GM13976 (cell line): ENCODE measurements around the gene NAA20.

Experiments
- DNase-seq: peaks from one replicate; pipeline ENCODE4 v3.0.0; 2012; ENCODE audit warnings: low spot score
- in situ Hi-C: fragments of 300-500 bp; cut with MboI; formaldehyde crosslinking; loops from one replicate; pipeline ENCODE4 v1.12.0; 2022; ENCODE audit warnings: low sequenced_read_pairs, mixed read lengths, inconsistent platforms; ENCODE audit not compliant: unreplicated experiment
- TF ChIP-seq, protein P1 (sequence below): IDR thresholded peaks from 2 replicates; pipeline ENCODE4 v1.5.1; 2012; ENCODE audit warnings: borderline replicate concordance, mild to moderate bottlenecking; ENCODE audit not compliant: insufficient read depth; ENCODE audit errors: extremely low read depth, missing control alignments, control extremely low read depth

The NAA20 gene, protein sequence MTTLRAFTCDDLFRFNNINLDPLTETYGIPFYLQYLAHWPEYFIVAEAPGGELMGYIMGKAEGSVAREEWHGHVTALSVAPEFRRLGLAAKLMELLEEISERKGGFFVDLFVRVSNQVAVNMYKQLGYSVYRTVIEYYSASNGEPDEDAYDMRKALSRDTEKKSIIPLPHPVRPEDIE

DNA sequence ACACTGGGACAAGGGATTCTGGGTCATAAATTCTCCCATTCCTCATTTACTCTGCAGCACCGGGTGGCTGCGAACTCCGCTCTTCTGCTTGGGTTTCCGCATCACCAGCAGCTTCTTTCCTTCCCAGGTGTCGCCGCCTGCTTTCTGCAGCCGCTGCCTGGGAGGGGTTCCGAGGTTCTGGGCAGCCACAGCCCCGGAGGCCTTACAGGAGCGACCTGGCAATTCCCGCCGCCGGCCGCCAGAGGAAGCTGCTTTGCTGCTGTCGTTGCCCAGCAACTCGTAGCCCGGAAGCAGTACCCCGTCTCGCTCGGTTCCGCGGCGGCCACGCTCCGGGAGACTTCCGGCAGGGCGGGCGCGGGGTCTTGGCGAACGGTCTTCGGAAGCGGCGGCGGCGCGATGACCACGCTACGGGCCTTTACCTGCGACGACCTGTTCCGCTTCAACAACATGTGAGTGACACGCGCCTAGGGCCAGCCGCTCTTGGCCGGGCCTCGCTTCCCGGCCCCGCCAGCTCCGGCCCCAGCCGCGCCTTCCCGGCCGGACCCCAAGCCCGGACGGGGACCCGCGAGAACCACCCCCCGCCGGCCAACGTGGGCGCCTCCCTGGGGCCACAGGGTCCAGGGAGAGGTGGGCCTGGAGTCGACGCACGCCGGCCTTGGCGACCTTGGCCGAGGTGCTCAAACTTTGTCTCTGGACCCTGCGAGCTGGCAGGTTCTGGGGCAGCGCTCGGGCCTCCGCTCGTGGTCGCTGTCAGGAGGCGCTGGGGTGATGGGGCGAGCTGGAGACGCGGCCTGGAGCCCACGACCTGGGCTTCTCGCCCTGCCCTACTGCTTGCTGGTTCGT lies at the start of gene NAA20:
Gene NAA20, plus strand, starts transcription at position 362 of the 843 bp plus-strand sequence. Its CDS starts 35 bp downstream, at position 397.
- TF ChIP-seq, protein P1, sequence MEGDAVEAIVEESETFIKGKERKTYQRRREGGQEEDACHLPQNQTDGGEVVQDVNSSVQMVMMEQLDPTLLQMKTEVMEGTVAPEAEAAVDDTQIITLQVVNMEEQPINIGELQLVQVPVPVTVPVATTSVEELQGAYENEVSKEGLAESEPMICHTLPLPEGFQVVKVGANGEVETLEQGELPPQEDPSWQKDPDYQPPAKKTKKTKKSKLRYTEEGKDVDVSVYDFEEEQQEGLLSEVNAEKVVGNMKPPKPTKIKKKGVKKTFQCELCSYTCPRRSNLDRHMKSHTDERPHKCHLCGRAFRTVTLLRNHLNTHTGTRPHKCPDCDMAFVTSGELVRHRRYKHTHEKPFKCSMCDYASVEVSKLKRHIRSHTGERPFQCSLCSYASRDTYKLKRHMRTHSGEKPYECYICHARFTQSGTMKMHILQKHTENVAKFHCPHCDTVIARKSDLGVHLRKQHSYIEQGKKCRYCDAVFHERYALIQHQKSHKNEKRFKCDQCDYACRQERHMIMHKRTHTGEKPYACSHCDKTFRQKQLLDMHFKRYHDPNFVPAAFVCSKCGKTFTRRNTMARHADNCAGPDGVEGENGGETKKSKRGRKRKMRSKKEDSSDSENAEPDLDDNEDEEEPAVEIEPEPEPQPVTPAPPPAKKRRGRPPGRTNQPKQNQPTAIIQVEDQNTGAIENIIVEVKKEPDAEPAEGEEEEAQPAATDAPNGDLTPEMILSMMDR = peak; percentile 75
- DNase-seq = peak; percentile 96
- in situ Hi-C loops = no loop called here

DNA sequence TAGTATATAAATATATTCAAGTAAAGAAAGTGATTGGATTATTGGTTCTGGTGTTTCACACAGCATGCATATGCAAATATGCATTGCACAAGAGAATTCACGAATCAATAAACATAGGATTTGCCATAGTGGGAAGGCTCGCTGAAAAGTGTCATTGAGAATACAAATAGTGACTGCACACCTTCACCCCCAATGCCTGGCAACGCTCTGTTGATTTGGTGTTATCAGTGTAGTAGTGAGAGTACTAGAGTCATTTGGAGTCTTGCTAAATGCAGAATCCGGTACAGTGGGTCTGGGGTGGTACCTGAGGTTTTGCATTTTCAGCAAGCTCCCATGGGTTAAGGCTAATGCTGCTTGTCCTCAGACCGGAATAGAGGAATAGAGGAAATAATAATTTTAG lies 49.7 kb upstream of the NAA20 start:
- in situ Hi-C loops = no loop called here
- TF ChIP-seq, protein P1 = no peak

DNA sequence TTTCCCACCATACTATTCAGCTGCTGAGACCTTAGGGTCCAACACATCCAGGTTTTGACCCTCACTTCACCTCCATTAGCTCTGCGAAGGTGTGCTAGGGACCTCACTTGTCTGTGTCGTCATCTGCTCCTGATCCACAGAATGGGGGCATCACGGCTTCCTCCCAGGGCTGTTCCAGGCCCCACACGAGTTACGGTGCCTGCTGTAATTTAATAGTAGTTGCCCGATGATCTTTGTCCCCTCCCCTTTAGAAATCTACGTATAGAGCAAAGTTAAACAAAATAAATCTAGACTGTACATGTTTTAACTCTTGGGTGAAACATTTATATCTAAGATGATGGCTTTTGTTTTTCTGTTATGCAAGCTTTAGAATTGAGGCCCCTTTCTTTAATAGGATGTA lies 49.1 kb upstream of the NAA20 start:
- in situ Hi-C loops = no loop called here
- TF ChIP-seq, protein P1 = no peak
- DNase-seq = no peak

More for the DNA sequence above, 49.7 kb upstream of the NAA20 start:
- no peak for DNase-seq

DNA sequence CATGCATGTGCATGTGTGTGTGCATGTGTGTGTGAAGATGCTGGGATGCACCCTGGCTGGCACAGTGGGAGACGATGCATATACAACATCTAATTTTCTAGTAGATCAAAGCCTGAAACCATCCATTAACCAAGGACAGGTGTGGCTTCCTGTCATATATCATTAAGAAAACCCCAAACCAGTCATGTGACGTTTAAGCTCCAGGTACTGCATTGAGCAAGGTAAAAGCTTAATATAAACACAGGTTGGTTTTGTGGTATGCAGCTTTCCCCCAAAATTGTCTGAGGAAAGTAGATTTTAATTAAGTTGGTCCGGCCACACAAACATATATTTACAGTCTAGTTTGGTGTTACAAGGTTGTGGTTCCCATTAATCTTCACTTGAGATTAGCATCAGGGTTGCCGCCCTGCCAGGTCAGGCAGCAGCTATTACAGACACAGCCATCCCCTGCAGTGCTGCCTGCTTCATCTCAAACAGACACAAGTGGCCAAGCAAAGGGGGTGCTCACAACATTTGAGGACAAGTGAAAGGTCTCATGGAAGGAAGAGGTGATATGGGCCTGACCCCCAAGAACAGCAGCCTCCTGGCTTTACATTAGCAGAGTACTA lies 48.6 kb upstream of the NAA20 start:
- in situ Hi-C loops = no loop called here
- TF ChIP-seq, protein P1 = no peak
- DNase-seq = no peak

DNA sequence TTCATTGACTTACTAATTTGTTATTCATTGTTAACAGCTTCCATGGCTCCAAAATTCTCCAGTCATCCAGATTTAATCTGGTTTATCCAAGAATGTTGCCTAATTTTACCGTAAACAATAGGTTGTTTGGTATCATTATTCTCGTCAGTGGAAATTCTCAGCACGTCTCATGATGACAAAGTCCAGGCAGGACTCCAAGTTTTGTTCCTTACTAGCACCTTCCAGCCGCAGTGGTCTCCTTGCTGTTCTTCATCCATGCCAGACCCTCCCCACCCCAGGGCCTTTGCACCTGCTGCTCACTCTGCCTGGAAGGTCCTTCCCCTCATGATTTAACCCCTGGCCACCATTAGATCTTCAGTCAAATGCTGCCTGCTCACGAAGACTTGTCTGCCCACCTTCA lies 48.1 kb upstream of the NAA20 start:
- no peak for DNase-seq
- TF ChIP-seq, protein P1 = no peak
- in situ Hi-C loops = no loop called here

DNA sequence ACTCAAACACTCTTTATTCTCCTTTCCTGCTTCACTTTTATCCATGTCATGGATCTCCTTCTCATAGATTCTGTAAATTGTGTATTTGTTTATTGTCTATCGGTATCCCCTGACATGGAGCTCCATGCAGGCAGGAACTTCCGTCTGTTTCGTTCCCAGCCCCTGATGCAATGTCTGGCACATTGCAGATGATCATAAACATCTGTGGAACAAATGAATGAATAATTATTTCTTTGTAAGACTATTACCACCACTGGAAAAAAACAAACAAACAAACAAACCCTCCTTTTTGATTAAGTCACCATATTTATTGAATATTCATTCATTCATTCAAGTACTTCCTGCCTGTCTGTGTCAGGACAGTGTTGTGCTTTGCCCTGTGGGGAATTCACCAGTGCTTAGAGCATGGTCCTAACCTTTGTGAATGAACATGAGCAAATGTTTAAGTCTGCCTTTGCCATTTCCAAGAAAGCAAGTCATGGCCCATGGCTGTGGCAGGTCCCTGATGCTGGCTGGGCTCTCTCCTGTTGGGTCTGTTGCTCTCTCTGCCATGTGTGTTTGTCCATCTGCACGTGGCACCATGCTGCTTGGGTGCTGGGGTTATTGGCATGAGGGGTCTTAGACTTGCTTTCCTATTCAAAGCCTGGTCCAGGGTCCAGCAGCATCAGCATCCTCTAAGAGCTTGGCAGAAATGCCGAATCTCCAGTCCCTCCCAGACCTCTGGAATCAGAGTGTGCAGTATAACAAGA lies 47.5 kb upstream of the NAA20 start:
- in situ Hi-C loops = no loop called here

More for the DNA sequence above, 47.5 kb upstream of the NAA20 start:
- TF ChIP-seq, protein P1 = no peak
- DNase-seq = no peak
